HEK293 (cell line): ENCODE results near the gene NR2F1-AS1.

ENCODE experiments used
- GFI1B ChIP-seq: fragments of 450-650 bp; formaldehyde crosslinking; IDR thresholded peaks from 2 replicates; pipeline ENCODE4 v1.5.1; 2016; ENCODE audit warnings: missing biosample characterization, missing genetic modification characterization
- KLF1 ChIP-seq: fragments of 450-650 bp; formaldehyde crosslinking; IDR thresholded peaks from 2 replicates; pipeline ENCODE4 v1.5.1; 2016; ENCODE audit warnings: missing biosample characterization, missing genetic modification characterization
- KLF10 ChIP-seq: fragments of 450-650 bp; IDR thresholded peaks from 2 replicates; pipeline ENCODE4 v1.5.1; 2018; ENCODE audit warnings: missing biosample characterization, mild to moderate bottlenecking, missing genetic modification characterization
- PRDM1 ChIP-seq: fragments of 450-650 bp; formaldehyde crosslinking; IDR thresholded peaks from 2 replicates; pipeline ENCODE4; 2016; ENCODE audit warnings: missing biosample characterization, missing genetic modification characterization
- RBAK ChIP-seq: fragments of 450-650 bp; formaldehyde crosslinking; IDR thresholded peaks from 2 replicates; pipeline ENCODE4 v1.5.1; 2016; ENCODE audit warnings: missing biosample characterization, missing genetic modification characterization
- ZNF19 ChIP-seq: fragments of 450-650 bp; formaldehyde crosslinking; IDR thresholded peaks from 2 replicates; pipeline ENCODE4; 2016; ENCODE audit warnings: missing biosample characterization, missing genetic modification characterization, low read depth
- ZNF202 ChIP-seq: fragments of 450-650 bp; formaldehyde crosslinking; IDR thresholded peaks from 2 replicates; pipeline ENCODE4 v1.5.1; 2016; ENCODE audit warnings: missing biosample characterization, missing genetic modification characterization, borderline replicate concordance
- ZNF221 ChIP-seq: fragments of 450-650 bp; formaldehyde crosslinking; IDR thresholded peaks from 2 replicates; pipeline ENCODE4 v1.5.1; 2017; ENCODE audit warnings: missing biosample characterization, missing genetic modification characterization, borderline replicate concordance
- ZNF302 ChIP-seq: fragments of 450-650 bp; formaldehyde crosslinking; IDR thresholded peaks from 2 replicates; pipeline ENCODE4 v1.5.1; 2016; ENCODE audit warnings: missing biosample characterization, missing genetic modification characterization, low read depth
- ZNF335 ChIP-seq: fragments of 450-650 bp; formaldehyde crosslinking; conservative IDR thresholded peaks from 2 replicates; pipeline ENCODE4 v1.5.1; 2016; ENCODE audit warnings: missing biosample characterization, missing genetic modification characterization
- ZNF341 ChIP-seq: fragments of 450-650 bp; formaldehyde crosslinking; IDR thresholded peaks from 2 replicates; pipeline ENCODE4; 2016; ENCODE audit warnings: low read depth, missing biosample characterization, missing genetic modification characterization
- ZNF366 ChIP-seq: fragments of 450-650 bp; formaldehyde crosslinking; conservative IDR thresholded peaks from 2 replicates; pipeline ENCODE4 v1.5.1; 2016; ENCODE audit warnings: missing biosample characterization, missing genetic modification characterization
- ZNF473 ChIP-seq: fragments of 450-650 bp; formaldehyde crosslinking; IDR thresholded peaks from 2 replicates; pipeline ENCODE4 v1.5.1; 2017; ENCODE audit warnings: missing biosample characterization, missing genetic modification characterization
- ZNF561 ChIP-seq: fragments of 450-650 bp; IDR thresholded peaks from 2 replicates; pipeline ENCODE4 v1.5.1; 2018; ENCODE audit warnings: missing biosample characterization, missing genetic modification characterization, borderline replicate concordance
- ZNF571 ChIP-seq: fragments of 450-650 bp; formaldehyde crosslinking; IDR thresholded peaks from 2 replicates; pipeline ENCODE4 v1.5.0; 2017; ENCODE audit warnings: missing biosample characterization, missing genetic modification characterization
- ZNF660 ChIP-seq: fragments of 450-650 bp; IDR thresholded peaks from 2 replicates; pipeline ENCODE4 v1.5.1; 2018; ENCODE audit warnings: missing biosample characterization, mild to moderate bottlenecking, missing genetic modification characterization
- ZNF701 ChIP-seq: fragments of 450-650 bp; formaldehyde crosslinking; IDR thresholded peaks from 2 replicates; pipeline ENCODE4 v1.5.1; 2016; ENCODE audit warnings: missing biosample characterization, missing genetic modification characterization
- ZNF777 ChIP-seq: fragments of 450-650 bp; formaldehyde crosslinking; IDR thresholded peaks from 2 replicates; pipeline ENCODE4 v1.5.1; 2017; ENCODE audit warnings: missing biosample characterization, missing genetic modification characterization, borderline replicate concordance
- ZNF791 ChIP-seq: fragments of 450-650 bp; formaldehyde crosslinking; IDR thresholded peaks from 2 replicates; pipeline ENCODE4 v1.5.1; 2016; ENCODE audit warnings: missing biosample characterization, missing genetic modification characterization
- ZNF837 ChIP-seq: fragments of 450-650 bp; formaldehyde crosslinking; IDR thresholded peaks from 2 replicates; pipeline ENCODE4 v1.5.1; 2016; ENCODE audit warnings: missing biosample characterization, missing genetic modification characterization
- ZSCAN16 ChIP-seq: fragments of 450-650 bp; formaldehyde crosslinking; IDR thresholded peaks from 2 replicates; pipeline ENCODE4 v1.5.1; 2016; ENCODE audit warnings: missing biosample characterization, missing genetic modification characterization
- TF ChIP-seq, protein P1 (sequence below): fragments of 450-650 bp; formaldehyde crosslinking; IDR thresholded peaks from 2 replicates; pipeline ENCODE4 v1.5.1; 2016; ENCODE audit warnings: missing biosample characterization, missing genetic modification characterization
- TF ChIP-seq, protein P2 (sequence below): fragments of 450-650 bp; formaldehyde crosslinking; IDR thresholded peaks from 2 replicates; pipeline ENCODE4 v1.5.1; 2016; ENCODE audit warnings: missing biosample characterization, missing genetic modification characterization
- TF ChIP-seq, protein P3 (sequence below): fragments of 450-650 bp; formaldehyde crosslinking; IDR thresholded peaks from 2 replicates; pipeline ENCODE4 v1.5.1; 2016; ENCODE audit warnings: missing biosample characterization, missing genetic modification characterization, borderline replicate concordance
- TF ChIP-seq, protein P4 (sequence below): fragments of 450-650 bp; formaldehyde crosslinking; IDR thresholded peaks from 2 replicates; pipeline ENCODE4 v1.5.1; 2016; ENCODE audit warnings: missing biosample characterization, missing genetic modification characterization
- TF ChIP-seq, protein P5 (sequence below): fragments of 450-650 bp; formaldehyde crosslinking; IDR thresholded peaks from 2 replicates; pipeline ENCODE4 v1.5.1; 2017; ENCODE audit warnings: missing biosample characterization, mild to moderate bottlenecking, missing genetic modification characterization, moderate library complexity
- TF ChIP-seq, protein P6 (sequence below): fragments of 450-650 bp; formaldehyde crosslinking; IDR thresholded peaks from 2 replicates; pipeline ENCODE4 v1.5.1; 2017; ENCODE audit warnings: missing biosample characterization, missing genetic modification characterization

NR2F1-AS1 gene

DNA sequence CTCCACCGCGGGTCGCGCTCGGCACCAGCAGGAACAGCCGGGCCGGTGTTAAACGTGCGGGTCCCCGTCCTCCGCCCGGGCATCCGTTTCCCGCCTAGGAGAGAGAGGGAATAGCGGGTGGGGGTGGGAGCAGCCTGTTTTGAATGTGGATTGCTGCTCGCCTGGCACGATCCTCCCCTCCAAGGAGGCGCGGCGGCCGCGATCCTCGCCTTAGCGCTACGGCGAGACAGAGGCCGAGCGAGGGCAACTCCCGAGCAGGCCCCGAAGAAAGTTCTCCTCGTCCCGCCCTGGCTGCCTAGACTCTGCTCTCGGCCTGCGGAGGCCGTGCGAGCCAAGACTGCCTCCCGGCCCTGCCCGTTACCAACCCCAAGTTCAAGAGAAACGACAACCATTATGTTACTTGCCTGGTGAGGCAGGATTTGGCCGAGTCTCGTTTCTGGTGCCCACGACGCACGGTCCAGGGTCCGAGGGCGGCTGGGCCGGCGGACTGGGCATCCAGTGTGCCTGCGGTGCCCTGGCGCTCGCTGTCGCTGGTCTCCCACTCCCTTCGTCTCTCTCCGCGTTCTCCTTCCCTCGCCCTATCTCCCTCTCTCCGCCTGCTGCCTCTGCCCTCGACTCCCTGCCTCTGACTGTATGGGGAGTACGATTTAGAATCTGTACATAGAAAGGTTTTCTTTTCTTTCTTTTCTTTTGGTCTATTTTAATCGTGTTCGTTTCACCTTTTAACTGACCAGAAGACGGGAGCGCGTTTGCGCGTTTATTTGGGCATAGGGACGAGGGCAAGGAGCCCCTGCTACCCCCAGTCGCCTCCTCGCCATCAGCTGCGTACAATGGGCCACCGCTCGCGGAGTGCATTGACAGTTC is 724 bp downstream of the NR2F1-AS1 start (continued):
- TF ChIP-seq, protein P1, sequence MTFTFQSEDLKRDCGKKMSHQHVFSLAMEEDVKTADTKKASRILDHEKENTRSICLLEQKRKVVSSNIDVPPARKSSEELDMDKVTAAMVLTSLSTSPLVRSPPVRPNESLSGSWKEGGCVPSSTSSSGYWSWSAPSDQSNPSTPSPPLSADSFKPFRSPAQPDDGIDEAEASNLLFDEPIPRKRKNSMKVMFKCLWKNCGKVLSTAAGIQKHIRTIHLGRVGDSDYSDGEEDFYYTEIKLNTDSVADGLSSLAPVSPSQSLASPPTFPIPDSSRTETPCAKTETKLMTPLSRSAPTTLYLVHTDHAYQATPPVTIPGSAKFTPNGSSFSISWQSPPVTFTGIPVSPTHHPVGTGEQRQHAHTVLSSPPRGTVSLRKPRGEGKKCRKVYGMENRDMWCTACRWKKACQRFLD (tag by site-specific recombination) = no peak
- no peak for TF ChIP-seq GFI1B (tag by site-specific recombination)
- TF ChIP-seq ZNF473 (tag by site-specific recombination) = no peak
- TF ChIP-seq ZNF335 = peak; percentile 72
- no peak for TF ChIP-seq ZNF202 (tag by site-specific recombination)
- TF ChIP-seq ZNF302 = no peak
- TF ChIP-seq, protein P2, sequence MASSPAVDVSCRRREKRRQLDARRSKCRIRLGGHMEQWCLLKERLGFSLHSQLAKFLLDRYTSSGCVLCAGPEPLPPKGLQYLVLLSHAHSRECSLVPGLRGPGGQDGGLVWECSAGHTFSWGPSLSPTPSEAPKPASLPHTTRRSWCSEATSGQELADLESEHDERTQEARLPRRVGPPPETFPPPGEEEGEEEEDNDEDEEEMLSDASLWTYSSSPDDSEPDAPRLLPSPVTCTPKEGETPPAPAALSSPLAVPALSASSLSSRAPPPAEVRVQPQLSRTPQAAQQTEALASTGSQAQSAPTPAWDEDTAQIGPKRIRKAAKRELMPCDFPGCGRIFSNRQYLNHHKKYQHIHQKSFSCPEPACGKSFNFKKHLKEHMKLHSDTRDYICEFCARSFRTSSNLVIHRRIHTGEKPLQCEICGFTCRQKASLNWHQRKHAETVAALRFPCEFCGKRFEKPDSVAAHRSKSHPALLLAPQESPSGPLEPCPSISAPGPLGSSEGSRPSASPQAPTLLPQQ (tag by site-specific recombination) = no peak
- TF ChIP-seq KLF10 (tag by site-specific recombination) = no peak; the same call in 1 of the 2 replicates
- no peak for TF ChIP-seq ZNF701
- TF ChIP-seq, protein P3, sequence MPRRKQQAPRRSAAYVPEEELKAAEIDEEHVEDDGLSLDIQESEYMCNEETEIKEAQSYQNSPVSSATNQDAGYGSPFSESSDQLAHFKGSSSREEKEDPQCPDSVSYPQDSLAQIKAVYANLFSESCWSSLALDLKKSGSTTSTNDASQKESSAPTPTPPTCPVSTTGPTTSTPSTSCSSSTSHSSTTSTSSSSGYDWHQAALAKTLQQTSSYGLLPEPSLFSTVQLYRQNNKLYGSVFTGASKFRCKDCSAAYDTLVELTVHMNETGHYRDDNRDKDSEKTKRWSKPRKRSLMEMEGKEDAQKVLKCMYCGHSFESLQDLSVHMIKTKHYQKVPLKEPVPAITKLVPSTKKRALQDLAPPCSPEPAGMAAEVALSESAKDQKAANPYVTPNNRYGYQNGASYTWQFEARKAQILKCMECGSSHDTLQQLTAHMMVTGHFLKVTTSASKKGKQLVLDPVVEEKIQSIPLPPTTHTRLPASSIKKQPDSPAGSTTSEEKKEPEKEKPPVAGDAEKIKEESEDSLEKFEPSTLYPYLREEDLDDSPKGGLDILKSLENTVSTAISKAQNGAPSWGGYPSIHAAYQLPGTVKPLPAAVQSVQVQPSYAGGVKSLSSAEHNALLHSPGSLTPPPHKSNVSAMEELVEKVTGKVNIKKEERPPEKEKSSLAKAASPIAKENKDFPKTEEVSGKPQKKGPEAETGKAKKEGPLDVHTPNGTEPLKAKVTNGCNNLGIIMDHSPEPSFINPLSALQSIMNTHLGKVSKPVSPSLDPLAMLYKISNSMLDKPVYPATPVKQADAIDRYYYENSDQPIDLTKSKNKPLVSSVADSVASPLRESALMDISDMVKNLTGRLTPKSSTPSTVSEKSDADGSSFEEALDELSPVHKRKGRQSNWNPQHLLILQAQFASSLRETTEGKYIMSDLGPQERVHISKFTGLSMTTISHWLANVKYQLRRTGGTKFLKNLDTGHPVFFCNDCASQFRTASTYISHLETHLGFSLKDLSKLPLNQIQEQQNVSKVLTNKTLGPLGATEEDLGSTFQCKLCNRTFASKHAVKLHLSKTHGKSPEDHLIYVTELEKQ (tag by site-specific recombination) = no peak
- no peak for TF ChIP-seq RBAK (tag by site-specific recombination)
- TF ChIP-seq ZNF366 (tag by site-specific recombination) = peak; percentile 69; the same call in 1 of the 2 replicates
- no peak for TF ChIP-seq KLF1 (tag by site-specific recombination)
- no peak for TF ChIP-seq ZNF221
- 0 out of 2 replicates have a peak, but pooled peaks have one; percentile 49 for TF ChIP-seq ZNF561 (tag by site-specific recombination)
- peak; percentile 61; the same call in 1 of the 2 replicates for TF ChIP-seq ZNF777 (tag by site-specific recombination)
- 0 out of 2 replicates have a peak, but pooled peaks have one; percentile 28 for TF ChIP-seq ZNF660 (tag by site-specific recombination)
- no peak for TF ChIP-seq ZNF791 (tag by site-specific recombination)
- no peak; the same call in 1 of the 2 replicates for TF ChIP-seq PRDM1
- peak; percentile 96 for TF ChIP-seq ZNF341
- TF ChIP-seq, protein P4, sequence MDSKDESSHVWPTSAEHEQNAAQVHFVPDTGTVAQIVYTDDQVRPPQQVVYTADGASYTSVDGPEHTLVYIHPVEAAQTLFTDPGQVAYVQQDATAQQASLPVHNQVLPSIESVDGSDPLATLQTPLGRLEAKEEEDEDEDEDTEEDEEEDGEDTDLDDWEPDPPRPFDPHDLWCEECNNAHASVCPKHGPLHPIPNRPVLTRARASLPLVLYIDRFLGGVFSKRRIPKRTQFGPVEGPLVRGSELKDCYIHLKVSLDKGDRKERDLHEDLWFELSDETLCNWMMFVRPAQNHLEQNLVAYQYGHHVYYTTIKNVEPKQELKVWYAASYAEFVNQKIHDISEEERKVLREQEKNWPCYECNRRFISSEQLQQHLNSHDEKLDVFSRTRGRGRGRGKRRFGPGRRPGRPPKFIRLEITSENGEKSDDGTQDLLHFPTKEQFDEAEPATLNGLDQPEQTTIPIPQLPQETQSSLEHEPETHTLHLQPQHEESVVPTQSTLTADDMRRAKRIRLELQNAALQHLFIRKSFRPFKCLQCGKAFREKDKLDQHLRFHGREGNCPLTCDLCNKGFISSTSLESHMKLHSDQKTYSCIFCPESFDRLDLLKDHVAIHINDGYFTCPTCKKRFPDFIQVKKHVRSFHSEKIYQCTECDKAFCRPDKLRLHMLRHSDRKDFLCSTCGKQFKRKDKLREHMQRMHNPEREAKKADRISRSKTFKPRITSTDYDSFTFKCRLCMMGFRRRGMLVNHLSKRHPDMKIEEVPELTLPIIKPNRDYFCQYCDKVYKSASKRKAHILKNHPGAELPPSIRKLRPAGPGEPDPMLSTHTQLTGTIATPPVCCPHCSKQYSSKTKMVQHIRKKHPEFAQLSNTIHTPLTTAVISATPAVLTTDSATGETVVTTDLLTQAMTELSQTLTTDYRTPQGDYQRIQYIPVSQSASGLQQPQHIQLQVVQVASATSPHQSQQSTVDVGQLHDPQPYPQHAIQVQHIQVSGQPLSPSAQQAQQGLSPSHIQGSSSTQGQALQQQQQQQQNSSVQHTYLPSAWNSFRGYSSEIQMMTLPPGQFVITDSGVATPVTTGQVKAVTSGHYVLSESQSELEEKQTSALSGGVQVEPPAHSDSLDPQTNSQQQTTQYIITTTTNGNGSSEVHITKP (tag by site-specific recombination) = no peak
- no peak for TF ChIP-seq ZNF19 (tag by site-specific recombination)
- TF ChIP-seq ZNF571 (tag by site-specific recombination) = no peak
- TF ChIP-seq, protein P5, sequence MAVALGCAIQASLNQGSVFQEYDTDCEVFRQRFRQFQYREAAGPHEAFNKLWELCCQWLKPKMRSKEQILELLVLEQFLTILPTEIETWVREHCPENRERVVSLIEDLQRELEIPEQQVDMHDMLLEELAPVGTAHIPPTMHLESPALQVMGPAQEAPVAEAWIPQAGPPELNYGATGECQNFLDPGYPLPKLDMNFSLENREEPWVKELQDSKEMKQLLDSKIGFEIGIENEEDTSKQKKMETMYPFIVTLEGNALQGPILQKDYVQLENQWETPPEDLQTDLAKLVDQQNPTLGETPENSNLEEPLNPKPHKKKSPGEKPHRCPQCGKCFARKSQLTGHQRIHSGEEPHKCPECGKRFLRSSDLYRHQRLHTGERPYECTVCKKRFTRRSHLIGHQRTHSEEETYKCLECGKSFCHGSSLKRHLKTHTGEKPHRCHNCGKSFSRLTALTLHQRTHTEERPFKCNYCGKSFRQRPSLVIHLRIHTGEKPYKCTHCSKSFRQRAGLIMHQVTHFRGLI (tag by site-specific recombination) = 0 out of 2 replicates have a peak, but pooled peaks have one; percentile 10
- no peak for TF ChIP-seq ZNF837 (tag by site-specific recombination)
- TF ChIP-seq, protein P6, sequence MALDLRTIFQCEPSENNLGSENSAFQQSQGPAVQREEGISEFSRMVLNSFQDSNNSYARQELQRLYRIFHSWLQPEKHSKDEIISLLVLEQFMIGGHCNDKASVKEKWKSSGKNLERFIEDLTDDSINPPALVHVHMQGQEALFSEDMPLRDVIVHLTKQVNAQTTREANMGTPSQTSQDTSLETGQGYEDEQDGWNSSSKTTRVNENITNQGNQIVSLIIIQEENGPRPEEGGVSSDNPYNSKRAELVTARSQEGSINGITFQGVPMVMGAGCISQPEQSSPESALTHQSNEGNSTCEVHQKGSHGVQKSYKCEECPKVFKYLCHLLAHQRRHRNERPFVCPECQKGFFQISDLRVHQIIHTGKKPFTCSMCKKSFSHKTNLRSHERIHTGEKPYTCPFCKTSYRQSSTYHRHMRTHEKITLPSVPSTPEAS = 0 out of 2 replicates have a peak, but pooled peaks have one; percentile 6
- TF ChIP-seq ZSCAN16 (tag by site-specific recombination) = no peak
